Measurements from ENCODE around the gene PDE9A. TPM values are rescaled to one million over a fixed set of nuclear protein-coding genes. Genes with fewer than 3 reads are reported as not detected.

The PDE9A gene
- total RNA-seq, 4 donors from 2014 or later: 29.2 to 68.4 (median 40.4) TPM

DNA sequence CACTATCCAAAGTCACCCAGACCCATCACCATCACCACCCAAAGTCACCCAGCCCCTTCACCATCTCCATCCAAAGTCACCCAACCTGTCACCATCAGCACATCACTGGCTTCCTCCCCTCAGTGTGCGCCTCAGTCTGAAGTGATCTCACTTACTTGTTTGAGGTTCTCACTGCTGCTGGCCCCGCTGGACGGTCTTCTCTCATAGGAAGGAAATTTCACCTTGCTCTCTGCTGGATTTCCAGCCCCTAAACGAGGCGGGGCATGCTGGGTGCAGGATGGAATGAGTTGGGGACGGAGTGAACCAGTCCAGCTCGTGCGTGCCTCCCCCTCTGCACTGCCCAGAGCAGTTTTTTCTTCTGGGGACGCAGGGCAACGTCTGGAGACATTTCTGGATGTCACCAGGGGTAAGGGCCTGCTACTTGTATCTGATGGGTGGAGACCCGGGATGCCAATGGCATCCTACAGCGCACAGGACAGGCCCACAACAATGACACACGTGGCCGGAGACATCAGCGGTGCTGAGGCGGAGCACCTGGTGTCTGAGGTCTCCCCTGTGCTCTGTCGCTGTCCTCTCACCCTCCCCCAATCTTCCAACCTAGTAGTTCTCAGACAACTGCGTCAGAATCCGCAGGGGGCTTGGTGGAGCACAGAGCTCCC is 38.6 kb downstream of the PDE9A start:
- H3K9me3 ChIP-seq: no peaks in the 10 kb centered on the region
- intact Hi-C loops (cut with DNase I): no loop called here
- WGBS: 95% methylated on average over 9 of the region's 19 CpGs
- no peak overlapping the region for H3K27ac ChIP-seq (replicated peaks in 1 of 4)
- TF ChIP-seq, protein P1, sequence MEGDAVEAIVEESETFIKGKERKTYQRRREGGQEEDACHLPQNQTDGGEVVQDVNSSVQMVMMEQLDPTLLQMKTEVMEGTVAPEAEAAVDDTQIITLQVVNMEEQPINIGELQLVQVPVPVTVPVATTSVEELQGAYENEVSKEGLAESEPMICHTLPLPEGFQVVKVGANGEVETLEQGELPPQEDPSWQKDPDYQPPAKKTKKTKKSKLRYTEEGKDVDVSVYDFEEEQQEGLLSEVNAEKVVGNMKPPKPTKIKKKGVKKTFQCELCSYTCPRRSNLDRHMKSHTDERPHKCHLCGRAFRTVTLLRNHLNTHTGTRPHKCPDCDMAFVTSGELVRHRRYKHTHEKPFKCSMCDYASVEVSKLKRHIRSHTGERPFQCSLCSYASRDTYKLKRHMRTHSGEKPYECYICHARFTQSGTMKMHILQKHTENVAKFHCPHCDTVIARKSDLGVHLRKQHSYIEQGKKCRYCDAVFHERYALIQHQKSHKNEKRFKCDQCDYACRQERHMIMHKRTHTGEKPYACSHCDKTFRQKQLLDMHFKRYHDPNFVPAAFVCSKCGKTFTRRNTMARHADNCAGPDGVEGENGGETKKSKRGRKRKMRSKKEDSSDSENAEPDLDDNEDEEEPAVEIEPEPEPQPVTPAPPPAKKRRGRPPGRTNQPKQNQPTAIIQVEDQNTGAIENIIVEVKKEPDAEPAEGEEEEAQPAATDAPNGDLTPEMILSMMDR (IDR thresholded peaks at IDR 0.05): no peak
- TF ChIP-seq EP300 (IDR thresholded peaks at IDR 0.05) (no peak), POLR2AphosphoS5 (IDR thresholded peaks at IDR 0.05) (no peak), POLR2A (IDR thresholded peaks at IDR 0.05; ENCODE audit: low read depth) (no peak)
- H3K4me1 ChIP-seq: peaks cover 4 to 21% (median 14%) of the 10 kb centered on the region in 4 donors
- H3K36me3 ChIP-seq: peaks cover 7 to 50% (median 27%) of the 10 kb centered on the region in 4 donors
- H3K4me3 ChIP-seq: no peak overlapping the region
- no peak for DNase-seq (ENCODE audit: extremely low spot score)
- H3K27me3 ChIP-seq: no peaks in the 10 kb centered on the region

DNA sequence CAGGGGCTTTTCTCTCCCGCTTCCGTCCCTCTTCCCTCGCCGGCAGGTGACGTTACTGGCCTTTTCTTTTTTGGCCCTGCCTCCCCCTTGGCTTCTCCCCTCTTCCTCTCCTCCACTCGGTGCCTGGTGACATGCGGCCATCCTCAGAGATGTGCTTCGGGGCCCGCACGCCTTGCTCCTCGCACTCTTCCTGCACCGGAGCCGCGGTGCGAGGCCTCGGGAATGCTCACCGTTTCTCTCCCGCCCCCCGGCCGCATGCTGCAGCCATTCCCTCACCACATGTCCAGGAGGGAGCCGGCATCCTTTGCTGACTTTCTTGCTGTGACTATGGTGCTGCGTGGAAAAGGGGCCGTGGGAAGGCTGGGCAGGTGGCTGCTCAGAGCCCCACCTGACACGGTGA is 39.3 kb downstream of the PDE9A start:
- no peak for DNase-seq (ENCODE audit: extremely low spot score)
- TF ChIP-seq POLR2A (IDR thresholded peaks at IDR 0.05; ENCODE audit: low read depth): no peak
- no peak for TF ChIP-seq EP300 (IDR thresholded peaks at IDR 0.05)
- intact Hi-C loops (cut with DNase I): no loop called here

DNA sequence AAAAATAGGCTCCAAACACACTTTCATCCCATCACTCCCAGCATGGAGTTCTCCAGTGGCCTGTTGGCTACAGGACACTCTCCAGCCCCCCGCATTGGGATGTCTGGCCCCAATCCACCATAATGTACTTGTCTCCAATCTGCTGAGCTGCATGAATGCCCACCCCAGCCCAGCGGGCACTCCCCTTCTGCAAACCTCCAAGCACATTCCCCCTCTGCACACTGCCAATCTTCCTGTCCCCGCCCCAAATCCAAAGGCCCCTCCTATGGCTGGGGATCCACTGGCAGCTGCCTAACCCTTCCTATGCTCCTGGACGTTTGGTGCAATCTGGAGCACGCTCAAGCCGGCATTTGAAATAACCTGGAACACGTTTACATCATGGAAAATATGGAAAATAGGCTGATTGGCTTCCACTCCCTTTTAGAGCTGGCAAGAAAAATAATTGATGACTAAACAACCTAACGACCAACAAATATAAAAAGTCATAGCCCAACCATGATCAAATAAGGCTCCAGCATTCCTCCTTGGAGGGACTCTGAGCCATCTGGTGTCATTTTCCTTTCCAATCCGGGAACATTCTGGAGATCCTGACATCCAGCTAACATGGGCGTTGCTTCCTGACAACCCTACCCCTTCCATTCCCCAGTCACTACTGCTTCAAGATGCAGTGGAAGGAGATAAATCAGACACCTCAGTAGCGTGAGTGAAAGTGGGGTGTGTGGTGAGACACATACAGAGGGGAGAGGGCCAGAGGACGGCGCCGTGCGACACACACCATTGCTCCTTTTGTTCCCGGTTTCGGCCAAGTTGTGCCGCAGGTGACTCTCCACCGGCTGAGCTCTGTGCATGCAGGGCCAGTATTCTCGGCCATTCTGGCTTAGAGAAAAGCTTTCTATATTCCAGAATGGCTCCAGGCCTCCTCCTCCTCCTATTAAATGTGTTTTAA is 41.6 kb downstream of the PDE9A start:
- H3K4me3 ChIP-seq: no peak overlapping the region
- no peaks in the 10 kb centered on the region for H3K9me3 ChIP-seq
- peaks cover 4 to 21% (median 14%) of the 10 kb centered on the region in 4 donors for H3K4me1 ChIP-seq
- H3K36me3 ChIP-seq: peaks cover 0 to 40% (median 19%) of the 10 kb centered on the region in 4 donors
- 82% methylated on average over 20 of the region's 20 CpGs for WGBS
- no peaks in the 10 kb centered on the region for H3K27me3 ChIP-seq
- no peak overlapping the region for H3K27ac ChIP-seq (replicated peaks in 1 of 4)
- intact Hi-C loops (cut with DNase I): no loop called here
- no peak for DNase-seq (ENCODE audit: extremely low spot score)
- TF ChIP-seq POLR2AphosphoS5 (IDR thresholded peaks at IDR 0.05) (no peak), POLR2A (IDR thresholded peaks at IDR 0.05; ENCODE audit: low read depth) (no peak), EP300 (IDR thresholded peaks at IDR 0.05) (no peak)
- TF ChIP-seq, protein P1 (IDR thresholded peaks at IDR 0.05): no peak

More for the DNA sequence above, 39.3 kb downstream of the PDE9A start:
- Histone ChIP-seq H3K4me3 (no peak overlapping the region), H3K9me3 (no peaks in the 10 kb centered on the region), H3K27me3 (no peaks in the 10 kb centered on the region), H3K36me3 (peaks cover 5 to 50% (median 27%) of the 10 kb centered on the region in 4 donors), H3K4me1 (peaks cover 4 to 21% (median 14%) of the 10 kb centered on the region in 4 donors), H3K27ac (replicated peaks in 1 of 4) (no peak overlapping the region)
- WGBS: 99% methylated on average over 20 of the region's 24 CpGs

DNA sequence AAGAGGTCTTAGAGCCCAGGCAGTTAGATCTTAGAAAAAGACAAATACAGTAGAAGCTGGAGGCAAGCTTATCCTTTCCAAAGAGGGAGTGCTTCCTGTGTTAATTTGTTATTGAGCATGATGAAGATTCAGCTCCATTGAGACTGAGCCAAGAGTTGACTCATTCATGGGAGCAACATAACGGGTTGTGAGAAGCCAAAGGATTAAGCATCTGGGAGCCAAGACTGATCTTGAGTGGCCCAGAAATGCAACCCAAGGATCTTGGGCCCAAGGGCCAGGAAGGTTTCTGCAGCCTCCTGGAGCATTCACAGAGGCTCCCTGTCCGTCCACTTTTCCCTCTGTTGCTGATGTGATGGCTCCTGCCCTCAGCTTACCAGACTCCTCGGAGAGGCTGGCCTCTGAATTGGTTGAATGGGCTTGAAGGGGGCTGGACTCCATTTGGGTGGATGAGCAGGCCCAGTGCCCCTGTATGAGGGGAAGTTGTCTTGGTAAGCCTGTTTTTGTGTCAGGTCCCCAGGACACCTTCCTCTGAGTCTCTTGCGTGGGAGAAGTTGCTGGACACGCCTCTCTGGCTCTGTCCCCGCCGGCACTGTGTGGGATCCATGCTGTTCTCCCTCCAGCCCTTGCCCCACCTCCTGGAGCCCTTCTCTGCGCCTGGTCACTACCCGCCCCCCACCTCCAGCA is 42.4 kb downstream of the PDE9A start:
- intact Hi-C loops (cut with DNase I): no loop called here
- H3K4me1 ChIP-seq: peaks cover 4 to 21% (median 14%) of the 10 kb centered on the region in 4 donors
- no peak overlapping the region for H3K27ac ChIP-seq (replicated peaks in 1 of 4)
- no peaks in the 10 kb centered on the region for H3K9me3 ChIP-seq
- TF ChIP-seq POLR2A (IDR thresholded peaks at IDR 0.05; ENCODE audit: low read depth) (no peak), EP300 (IDR thresholded peaks at IDR 0.05) (no peak), POLR2AphosphoS5 (IDR thresholded peaks at IDR 0.05) (no peak)
- TF ChIP-seq, protein P1 (IDR thresholded peaks at IDR 0.05): no peak
- no peak overlapping the region for H3K4me3 ChIP-seq
- H3K36me3 ChIP-seq: peaks cover 0 to 39% (median 19%) of the 10 kb centered on the region in 4 donors
- no peak for DNase-seq (ENCODE audit: extremely low spot score)
- no peaks in the 10 kb centered on the region for H3K27me3 ChIP-seq
- 68% methylated on average over 7 of the region's 9 CpGs for WGBS

Measured in esophagus muscularis mucosa (tissue), 4 donors.